HepG2 (cell line): Measurements from ENCODE around the gene MMS19. TPM values are rescaled to one million over a fixed set of nuclear protein-coding genes. Genes with fewer than 3 reads are reported as not detected.

Experiments used
- ATAC-seq: fragments of 200-7000 bp; cut with Tn5 transposase; 3 replicates; pipeline ENCODE4 v1.9.1; 2020; ENCODE audit warnings: mild to moderate bottlenecking, moderate library complexity
- BruUV-seq: library from RNA; stranded (reverse); fragments of 400-500 nt; replicated peaks from 2 replicates; lab custom pipeline; 2021; lab: Mats Ljungman, UMichigan
- CTCF ChIA-PET: fragments of 300-600 bp; formaldehyde crosslinking; extraction: SDS; loops from one replicate; lab custom pipeline; 2021; ENCODE audit warnings: low total read pairs, inconsistent platforms, low intra/inter-chr PET ratio; lab: Yijun Ruan, JAX
- POLR2A ChIA-PET: fragments of 350-600 bp; sonication (Branson Sonifier 250); formaldehyde crosslinking; loops from one replicate; lab custom pipeline; 2020; ENCODE audit warnings: antibody characterized with exemption, inconsistent platforms; lab: Yijun Ruan, JAX
- DNase-seq: peaks from one replicate; pipeline ENCODE4 v3.0.0-alpha.2; 2015; ENCODE audit warnings: low spot score
- FAIRE-seq: peaks from 3 replicates; lab custom pipeline; 2011; peaks lifted over from hg19 to GRCh38; lab: Jason Lieb, UNC
- H2AFZ ChIP-seq: one replicate; pipeline ENCODE4 v1.6.1; 2011; ENCODE audit warnings: low read length, inconsistent platforms
- H3K27ac ChIP-seq: fragments of 300-600 bp; 3 replicates; pipeline ENCODE4 v1.8.0; 2011; ENCODE audit warnings: mixed run types, mild to moderate bottlenecking, mixed read lengths, low read length, inconsistent platforms; ENCODE audit not compliant: insufficient read depth; ENCODE audit errors: extremely low read length
- H3K27me3 ChIP-seq, 2 experiments: fragments of 200-600 bp in 1 of 2; 2 replicates in 1 of 2; 3 replicates in 1 of 2; pipeline versions ENCODE4 v1.6.0 to v1.8.0; 2011; ENCODE audit warnings: low read length in 2 of 2, mild to moderate bottlenecking in 2 of 2, moderate library complexity in 2 of 2, inconsistent platforms in 1 of 2; ENCODE audit not compliant: insufficient read depth in 2 of 2, control insufficient read depth in 1 of 2
- H3K36me3 ChIP-seq, 2 experiments: fragments of 200-600 bp in 1 of 2; replicated peaks in 1 of 2; 2 replicates in 1 of 2; 3 replicates in 1 of 2; pipeline versions ENCODE4 v1.5.1 to v1.8.0; 2011; ENCODE audit warnings: low read length in 2 of 2, inconsistent platforms in 1 of 2; ENCODE audit not compliant: insufficient read depth in 2 of 2, control insufficient read depth in 1 of 2
- H3K4me1 ChIP-seq: 2 replicates; pipeline ENCODE4 v1.5.1; 2012; ENCODE audit warnings: low read length, inconsistent platforms; ENCODE audit not compliant: insufficient read depth
- H3K4me2 ChIP-seq: 2 replicates; pipeline ENCODE4 v1.6.0; 2011; ENCODE audit warnings: low read depth, low read length, inconsistent platforms
- H3K4me3 ChIP-seq, 3 experiments: fragments of 200-600 bp in 1 of 3; sonication (generic), shearing (Covaris generic) in 1 of 3; replicated peaks in 1 of 3; 2 replicates each; pipeline ENCODE4 v1.5.1; 2011 to 2016; ENCODE audit warnings: low read length in 3 of 3, inconsistent platforms in 2 of 3, low read depth in 2 of 3, mild to moderate bottlenecking in 2 of 3, control low read depth in 1 of 3, mixed read lengths in 1 of 3; ENCODE audit not compliant: insufficient read depth in 1 of 3
- H3K79me2 ChIP-seq: one replicate; pipeline ENCODE4 v1.6.1; 2011; ENCODE audit warnings: low read length, inconsistent platforms; ENCODE audit not compliant: insufficient read depth
- H3K9ac ChIP-seq: 2 replicates; pipeline ENCODE4 v1.6.0; 2011; ENCODE audit warnings: mild to moderate bottlenecking, low read depth, low read length, inconsistent platforms; ENCODE audit not compliant: insufficient read depth
- H3K9me3 ChIP-seq: 2 replicates; pipeline ENCODE4 v1.5.1; 2012; ENCODE audit warnings: mild to moderate bottlenecking, low read length
- H4K20me1 ChIP-seq: 2 replicates; pipeline ENCODE4 v1.6.0; 2011; ENCODE audit warnings: inconsistent platforms, mild to moderate bottlenecking, low read length, moderate library complexity; ENCODE audit not compliant: insufficient read depth
- ARID2 ChIP-seq: sonication (generic); formaldehyde crosslinking; IDR thresholded peaks from 2 replicates; pipeline ENCODE4 v1.8.1; 2022; ENCODE audit warnings: mild to moderate bottlenecking, missing genetic modification reagents, borderline replicate concordance
- PAX8 ChIP-seq: sonication (generic); formaldehyde crosslinking; IDR thresholded peaks from 2 replicates; pipeline ENCODE4 v1.8.0; 2022; ENCODE audit warnings: mild to moderate bottlenecking, missing genetic modification reagents, borderline replicate concordance
- PRMT3 ChIP-seq: sonication (generic); formaldehyde crosslinking; IDR thresholded peaks from 2 replicates; pipeline ENCODE4 v1.8.1; 2022; ENCODE audit warnings: low read depth, mild to moderate bottlenecking, moderate library complexity, missing genetic modification reagents, borderline replicate concordance
- REL ChIP-seq: sonication (generic); formaldehyde crosslinking; conservative IDR thresholded peaks from 2 replicates; pipeline ENCODE4 v1.8.0; 2022; ENCODE audit warnings: mild to moderate bottlenecking, missing genetic modification reagents, moderate library complexity
- SNAPC2 ChIP-seq: sonication (generic); formaldehyde crosslinking; IDR thresholded peaks from 2 replicates; pipeline ENCODE4 v1.8.1; 2022; ENCODE audit warnings: mild to moderate bottlenecking, missing genetic modification reagents
- ZBTB20 ChIP-seq: sonication (generic); formaldehyde crosslinking; IDR thresholded peaks from 2 replicates; pipeline ENCODE4 v1.8.1; 2023; ENCODE audit warnings: missing genetic modification reagents, low read depth, mild to moderate bottlenecking, borderline replicate concordance
- ZFY ChIP-seq: sonication (generic); formaldehyde crosslinking; IDR thresholded peaks from 2 replicates; pipeline ENCODE4 v1.4.0; 2020; ENCODE audit warnings: missing genetic modification reagents
- ZNF138 ChIP-seq: sonication (generic); formaldehyde crosslinking; IDR thresholded peaks from 2 replicates; pipeline ENCODE4 v1.5.0; 2020; ENCODE audit warnings: mild to moderate bottlenecking, low read depth, missing genetic modification reagents
- ZNF205 ChIP-seq: IDR thresholded peaks from 2 replicates; pipeline ENCODE4 v1.6.1; 2018; ENCODE audit warnings: missing biosample characterization, missing genetic modification reagents
- ZNF225 ChIP-seq: sonication (generic); formaldehyde crosslinking; IDR thresholded peaks from 2 replicates; pipeline ENCODE4 v1.4.0; 2020; ENCODE audit warnings: mild to moderate bottlenecking, missing genetic modification reagents
- ZNF510 ChIP-seq: sonication (generic); formaldehyde crosslinking; IDR thresholded peaks from 2 replicates; pipeline ENCODE4 v1.4.0; 2020; ENCODE audit warnings: low read depth, mild to moderate bottlenecking, missing genetic modification reagents
- WGBS: methylation state at CpG from one replicate; pipeline ENCODE4 v1.1.6; 2017; ENCODE audit warnings: low lambda C conversion rate; 5-methylcytosine and 5-hydroxymethylcytosine counted together
- in situ Hi-C: cut with HindIII; loops from 2 replicates; pipeline ENCODE4 v1.10.0; 2017; ENCODE audit warnings: low pct_unique_long_range_greater_than_20kb; ENCODE audit not compliant: extremely low pct_ligation_motif_present
- intact Hi-C: fragments of 100-400 bp; cut with micrococcal nuclease; formaldehyde crosslinking; loops from one replicate; pipeline ENCODE4 v1.10.0; 2022; ENCODE audit not compliant: unreplicated experiment
- polyA plus RNA-seq, 8 experiments: library from polyadenylated mRNA; depleted of rRNA in 3 of 8; stranded (reverse) in 7 of 8; unstranded in 1 of 8; fragments of >200 nt; fragmentation: Illumina TruSeq in 4 of 8; extraction: Trizol in 4 of 8; gene quantifications; 2 replicates each; pipeline versions ENCODE4 v1.2.1 to v1.2.3, GENCODE V29; 2011 to 2016; ENCODE audit warnings: low read depth in 4 of 8, missing spikeins in 1 of 8, mixed read lengths in 1 of 8; ENCODE audit not compliant: insufficient read depth in 1 of 8
- total RNA-seq, 5 experiments: library from RNA; depleted of rRNA; stranded (reverse); fragments of >200 nt; fragmentation: Illumina TruSeq; extraction: Trizol; gene quantifications; 2 replicates each; pipeline ENCODE4 v1.2.3, GENCODE V29; 2016; ENCODE audit warnings: low read depth in 1 of 5
- TF ChIP-seq, protein P1 (sequence below): sonication (generic); formaldehyde crosslinking; IDR thresholded peaks from 2 replicates; pipeline ENCODE4 v1.4.0; 2020; ENCODE audit warnings: missing genetic modification reagents

The MMS19 gene
- total and polyA plus RNA-seq, 2 of the 13 experiments (the other 11 are each of a cell fraction or from before 2014, with no cell fraction given): 76.4 to 107 TPM

DNA sequence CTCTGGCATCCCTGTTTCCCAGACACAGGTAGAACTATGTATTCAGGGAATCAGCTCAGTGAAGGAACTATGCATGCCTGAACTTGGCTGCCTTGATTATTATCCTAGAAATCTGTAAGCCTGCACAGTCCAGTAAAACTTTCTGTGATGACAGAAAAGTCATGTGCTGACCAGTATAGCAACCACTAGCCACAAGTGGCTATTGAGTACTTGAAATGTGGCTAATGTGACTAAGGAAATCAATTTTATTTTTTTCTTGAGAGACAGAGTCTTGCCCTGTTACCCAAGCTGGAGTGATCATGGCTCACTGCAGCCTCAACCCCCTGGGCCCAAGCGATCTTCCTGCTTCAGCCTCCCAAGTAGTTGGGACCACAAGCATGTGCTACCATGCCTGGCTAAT lies 55.9 kb downstream of the MMS19 start:
- TF ChIP-seq ZFY (CRISPR knock-in tag): no peak
- TF ChIP-seq ZNF225 (CRISPR knock-in tag): no peak
- TF ChIP-seq PAX8: no peak
- TF ChIP-seq ZNF138: no peak
- TF ChIP-seq, protein P1, sequence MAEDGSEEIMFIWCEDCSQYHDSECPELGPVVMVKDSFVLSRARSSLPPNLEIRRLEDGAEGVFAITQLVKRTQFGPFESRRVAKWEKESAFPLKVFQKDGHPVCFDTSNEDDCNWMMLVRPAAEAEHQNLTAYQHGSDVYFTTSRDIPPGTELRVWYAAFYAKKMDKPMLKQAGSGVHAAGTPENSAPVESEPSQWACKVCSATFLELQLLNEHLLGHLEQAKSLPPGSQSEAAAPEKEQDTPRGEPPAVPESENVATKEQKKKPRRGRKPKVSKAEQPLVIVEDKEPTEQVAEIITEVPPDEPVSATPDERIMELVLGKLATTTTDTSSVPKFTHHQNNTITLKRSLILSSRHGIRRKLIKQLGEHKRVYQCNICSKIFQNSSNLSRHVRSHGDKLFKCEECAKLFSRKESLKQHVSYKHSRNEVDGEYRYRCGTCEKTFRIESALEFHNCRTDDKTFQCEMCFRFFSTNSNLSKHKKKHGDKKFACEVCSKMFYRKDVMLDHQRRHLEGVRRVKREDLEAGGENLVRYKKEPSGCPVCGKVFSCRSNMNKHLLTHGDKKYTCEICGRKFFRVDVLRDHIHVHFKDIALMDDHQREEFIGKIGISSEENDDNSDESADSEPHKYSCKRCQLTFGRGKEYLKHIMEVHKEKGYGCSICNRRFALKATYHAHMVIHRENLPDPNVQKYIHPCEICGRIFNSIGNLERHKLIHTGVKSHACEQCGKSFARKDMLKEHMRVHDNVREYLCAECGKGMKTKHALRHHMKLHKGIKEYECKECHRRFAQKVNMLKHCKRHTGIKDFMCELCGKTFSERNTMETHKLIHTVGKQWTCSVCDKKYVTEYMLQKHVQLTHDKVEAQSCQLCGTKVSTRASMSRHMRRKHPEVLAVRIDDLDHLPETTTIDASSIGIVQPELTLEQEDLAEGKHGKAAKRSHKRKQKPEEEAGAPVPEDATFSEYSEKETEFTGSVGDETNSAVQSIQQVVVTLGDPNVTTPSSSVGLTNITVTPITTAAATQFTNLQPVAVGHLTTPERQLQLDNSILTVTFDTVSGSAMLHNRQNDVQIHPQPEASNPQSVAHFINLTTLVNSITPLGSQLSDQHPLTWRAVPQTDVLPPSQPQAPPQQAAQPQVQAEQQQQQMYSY (CRISPR knock-in tag): no peak
- no peak for TF ChIP-seq REL
- no peak for TF ChIP-seq ZBTB20
- no peak for TF ChIP-seq SNAPC2 (CRISPR knock-in tag)
- no peak for TF ChIP-seq PRMT3 (CRISPR knock-in tag)
- TF ChIP-seq ZNF205 (CRISPR knock-in tag): no peak
- no peak for TF ChIP-seq ARID2 (CRISPR knock-in tag)
- no peak for TF ChIP-seq ZNF510 (CRISPR knock-in tag)
- H3K79me2 ChIP-seq: peaks cover 24% of the 10 kb centered on the region
- ATAC-seq (no peak), FAIRE-seq (no peak), DNase-seq (no peak)
- H3K4me2 ChIP-seq: no peak overlapping the region
- WGBS: 83% methylated on average over 1 of the region's 1 CpG
- no peak overlapping the region for H3K4me3 ChIP-seq
- no TSS peak for BruUV-seq
- H3K27me3 ChIP-seq: no peaks in the 10 kb centered on the region; a peak in 1 of 5 replicates
- 0 out of 2 replicates have a peak, but pooled peaks cover under 1% of the 10 kb centered on the region for H4K20me1 ChIP-seq
- H3K36me3 ChIP-seq: peaks cover 0 to 22% of the 10 kb centered on the region in 2 experiments; a peak in 3 of 5 replicates
- no peak overlapping the region for H2AFZ ChIP-seq
- H3K4me1 ChIP-seq: peaks cover 21% of the 10 kb centered on the region
- POLR2A ChIA-PET: no interaction called here
- CTCF ChIA-PET: no interaction called here
- intact Hi-C loops: no loop called here
- no peak overlapping the region for H3K9ac ChIP-seq
- no peaks in the 10 kb centered on the region for H3K9me3 ChIP-seq
- H3K27ac ChIP-seq: no peak overlapping the region
- in situ Hi-C loops: no loop called here
